ENCODE measurements around the gene GRID1.

GRID1 gene

DNA sequence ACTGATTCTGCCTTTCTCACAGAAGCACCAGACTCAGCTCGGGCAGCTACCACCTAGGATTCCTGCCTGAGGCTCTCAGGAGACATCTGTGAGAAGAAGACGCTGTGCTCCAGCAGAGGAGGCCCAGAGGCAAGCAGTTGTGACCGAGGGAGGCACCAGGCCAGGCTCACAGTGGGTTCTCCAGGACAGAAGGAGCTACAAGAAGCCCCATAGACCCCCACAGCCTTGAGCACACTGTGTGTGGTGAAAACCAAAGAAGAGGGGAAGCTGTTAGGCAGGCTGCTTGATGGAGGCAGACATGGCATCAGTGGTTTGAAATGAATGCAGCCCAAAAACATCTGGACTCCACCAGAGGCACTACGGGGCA, 198.8 kb downstream of the GRID1 start:
- no peak for DNase-seq (ENCODE audit: low read depth)

DNA sequence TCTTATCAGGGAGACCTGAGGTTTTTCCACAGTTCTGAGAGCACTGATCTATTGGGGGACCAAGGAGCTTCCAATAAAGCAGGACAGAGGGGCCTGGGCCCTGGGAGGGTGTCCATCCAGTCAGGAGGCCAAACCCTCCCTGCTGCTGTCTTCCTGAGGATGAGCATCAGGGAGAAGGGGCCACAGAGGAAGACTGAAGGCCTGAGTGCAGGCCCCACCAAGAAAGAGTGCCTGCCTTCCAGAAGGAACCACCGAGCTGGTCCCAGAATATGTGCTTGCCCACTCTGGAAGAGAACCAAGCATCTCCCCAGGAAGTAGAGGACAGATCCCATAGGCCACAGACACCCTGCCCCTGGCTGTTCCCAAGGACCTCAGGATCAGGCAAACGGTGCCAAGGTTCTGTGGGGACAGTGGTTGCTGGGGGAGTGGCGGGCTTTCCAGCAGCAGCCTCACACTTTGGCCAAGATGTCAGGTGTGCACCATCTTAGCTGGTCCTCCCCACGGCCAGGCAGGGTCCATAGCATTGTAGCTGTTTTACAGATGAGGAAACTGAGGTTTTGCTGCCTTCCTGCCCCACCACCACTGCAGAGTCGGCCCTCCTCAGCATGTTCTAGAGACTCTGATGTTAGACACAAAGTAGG, 199.4 kb downstream of the GRID1 start:
- no peak for DNase-seq (ENCODE audit: low read depth)

DNA sequence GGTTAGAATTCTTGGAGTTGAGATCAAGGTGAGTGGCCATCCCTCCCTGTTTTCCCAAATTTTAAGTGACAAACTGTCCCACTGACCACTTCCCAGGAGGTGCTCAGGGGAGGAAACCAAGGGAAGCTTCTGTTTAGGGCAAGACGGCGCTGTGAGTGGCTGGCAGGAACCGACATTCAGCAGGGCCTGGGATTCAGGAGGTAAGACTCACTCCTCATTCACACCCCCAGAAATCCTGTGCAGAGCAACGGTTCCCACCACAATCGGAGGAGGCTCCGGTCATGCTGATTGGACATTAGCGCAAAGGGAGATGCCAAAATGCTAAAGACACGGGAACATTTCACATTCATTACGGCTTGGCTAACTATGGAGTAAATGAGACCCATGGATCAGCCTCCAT, 200.9 kb downstream of the GRID1 start:
- no peak for DNase-seq (ENCODE audit: low read depth)

DNA sequence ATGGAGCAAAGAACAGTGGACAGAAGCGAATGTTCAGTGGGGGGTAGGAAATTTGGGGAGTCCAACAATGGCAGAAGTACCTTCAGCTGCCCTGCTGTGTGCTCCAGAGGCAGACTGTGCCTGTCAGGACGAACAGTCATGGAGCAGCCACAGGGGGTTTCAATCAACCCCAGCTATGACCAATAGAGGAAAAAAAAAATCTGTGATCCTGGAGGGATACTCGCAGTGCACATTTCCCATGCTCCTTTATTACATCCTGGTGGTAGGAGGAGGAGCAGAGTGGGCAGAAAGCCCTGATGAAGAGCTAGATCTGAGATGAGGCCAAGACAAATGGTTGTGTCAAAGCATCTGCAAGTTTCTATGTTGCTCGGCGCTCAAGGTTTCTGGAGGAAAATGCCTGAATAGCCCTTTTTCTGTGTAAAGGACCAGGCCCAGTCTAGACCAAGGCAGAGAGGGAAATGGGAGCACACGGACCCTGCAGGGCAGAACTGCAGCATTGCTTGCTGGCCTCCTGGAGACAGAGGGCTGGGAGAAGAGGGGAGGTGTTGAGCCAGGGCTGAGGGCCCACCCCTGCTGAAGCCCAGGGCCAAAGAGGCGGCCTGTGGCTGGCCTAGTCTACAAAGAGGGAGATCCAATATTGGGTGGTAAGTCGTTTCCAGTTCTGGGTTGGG, 201.5 kb downstream of the GRID1 start:
- no peak for DNase-seq (ENCODE audit: low read depth)

DNA sequence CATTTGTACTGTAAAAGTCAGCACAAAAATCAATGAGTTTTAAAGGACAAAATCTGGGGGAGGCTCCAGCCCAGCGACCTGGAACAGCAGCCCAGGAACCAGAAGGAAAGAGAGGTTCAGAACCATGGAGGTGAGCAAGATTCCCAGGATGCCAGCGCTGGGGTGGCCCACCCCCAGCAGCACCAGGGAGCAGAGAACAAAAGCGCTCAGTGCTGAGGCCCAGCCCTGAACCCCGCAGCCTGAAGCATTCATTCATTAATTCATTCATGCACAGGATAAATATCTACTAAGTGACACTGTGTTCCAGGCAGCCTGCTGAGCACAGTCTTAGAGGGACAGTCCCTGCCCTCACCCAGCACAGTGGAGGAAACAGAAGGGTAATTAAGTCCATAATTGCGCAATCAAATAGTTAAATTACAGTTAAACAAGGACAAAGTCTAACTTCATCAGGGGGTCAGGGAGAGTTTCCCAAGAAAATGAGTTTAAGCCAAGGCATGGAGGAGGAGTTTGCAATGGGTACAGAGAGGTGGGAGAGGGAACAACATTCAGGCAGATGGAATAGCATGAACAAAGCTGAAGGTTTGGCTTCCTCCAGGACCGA, 202.3 kb downstream of the GRID1 start:
- DNase-seq (ENCODE audit: low read depth) = no peak

DNA sequence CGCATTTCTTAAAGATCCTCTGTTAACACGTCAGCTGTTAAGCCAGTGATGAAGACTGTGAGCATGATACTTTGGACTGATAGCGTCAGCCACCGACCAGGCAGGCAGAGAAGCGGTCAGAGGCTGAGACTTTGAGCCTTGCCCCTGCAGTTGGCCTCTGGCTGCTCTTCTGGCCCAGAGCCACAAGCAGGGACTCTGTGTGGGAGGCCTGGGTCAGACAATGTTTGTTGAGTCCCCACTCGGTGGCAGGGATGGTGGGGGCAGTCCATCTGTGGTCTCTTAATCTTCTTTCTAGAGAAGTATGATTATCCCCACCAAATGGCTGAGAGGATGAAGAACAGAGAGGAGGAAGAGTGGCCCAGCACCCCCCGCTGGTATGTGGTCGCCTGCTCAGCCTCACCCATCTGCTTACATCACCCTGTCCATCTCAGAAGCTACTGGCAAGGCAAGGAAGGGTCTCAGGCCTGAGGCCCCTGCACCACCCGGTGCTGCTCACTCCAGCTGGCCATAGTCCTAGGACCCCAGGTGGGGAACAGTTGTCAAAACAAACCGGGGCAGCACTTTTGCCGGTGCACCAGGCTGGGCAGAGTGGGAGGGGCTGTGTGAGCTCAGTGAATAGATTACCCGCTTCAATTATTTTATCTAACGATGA, 202.9 kb downstream of the GRID1 start:
- no peak for DNase-seq (ENCODE audit: low read depth)

DNA sequence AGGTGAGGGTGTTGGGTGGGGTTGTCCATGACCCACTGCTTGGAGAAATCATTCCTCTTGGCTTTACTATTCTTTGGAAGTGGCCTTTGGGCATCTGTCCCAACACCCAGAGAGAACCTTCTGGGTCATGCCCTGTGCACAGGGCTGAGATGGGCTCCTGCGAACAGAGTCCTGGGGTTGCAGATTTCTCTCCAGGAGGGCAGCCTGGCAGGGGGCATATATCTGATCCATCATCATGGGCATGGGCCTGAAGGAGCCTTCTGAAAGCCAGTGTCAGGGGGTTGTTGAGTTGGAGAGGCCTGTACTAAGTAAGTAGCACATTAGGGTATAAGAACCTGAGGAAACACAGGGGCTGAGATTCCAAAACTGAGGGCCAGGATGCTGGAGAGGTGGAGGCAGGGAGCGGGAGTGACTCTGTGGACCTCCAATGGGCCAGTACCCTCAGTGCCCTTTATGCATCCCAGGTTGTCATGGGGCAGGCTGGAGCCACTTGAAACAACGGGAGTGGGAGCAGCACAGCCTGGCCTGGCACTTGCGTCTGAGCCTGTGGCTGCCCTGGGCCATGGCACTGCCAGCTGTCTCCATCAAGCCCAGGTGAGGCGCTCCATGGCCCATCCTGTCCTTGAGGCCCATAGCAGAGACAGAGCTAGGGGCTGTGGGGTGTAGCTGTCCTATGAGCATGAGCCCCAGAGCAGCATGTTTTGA, 203.7 kb downstream of the GRID1 start:
- DNase-seq (ENCODE audit: low read depth) = no peak

DNA sequence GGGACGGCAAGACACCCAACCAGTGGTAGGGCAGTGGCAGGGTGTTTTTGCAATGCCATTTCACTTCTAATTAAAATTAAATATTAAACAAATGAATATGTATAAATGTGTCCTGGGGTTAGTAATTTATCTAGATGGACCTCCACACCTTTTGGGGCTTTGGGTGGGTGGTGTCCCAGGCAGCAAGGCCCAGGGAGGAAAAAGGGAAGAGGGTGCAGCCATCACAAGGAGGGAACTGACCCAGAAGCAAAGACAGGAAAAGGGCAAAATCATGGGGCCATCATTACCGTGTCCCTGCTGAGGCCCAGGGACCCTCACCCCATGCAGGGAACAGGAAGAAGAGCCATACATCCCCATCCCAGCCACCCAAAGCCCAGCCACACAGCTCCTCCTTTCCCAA, 204.6 kb downstream of the GRID1 start:
- DNase-seq (ENCODE audit: low read depth) = no peak

DNA sequence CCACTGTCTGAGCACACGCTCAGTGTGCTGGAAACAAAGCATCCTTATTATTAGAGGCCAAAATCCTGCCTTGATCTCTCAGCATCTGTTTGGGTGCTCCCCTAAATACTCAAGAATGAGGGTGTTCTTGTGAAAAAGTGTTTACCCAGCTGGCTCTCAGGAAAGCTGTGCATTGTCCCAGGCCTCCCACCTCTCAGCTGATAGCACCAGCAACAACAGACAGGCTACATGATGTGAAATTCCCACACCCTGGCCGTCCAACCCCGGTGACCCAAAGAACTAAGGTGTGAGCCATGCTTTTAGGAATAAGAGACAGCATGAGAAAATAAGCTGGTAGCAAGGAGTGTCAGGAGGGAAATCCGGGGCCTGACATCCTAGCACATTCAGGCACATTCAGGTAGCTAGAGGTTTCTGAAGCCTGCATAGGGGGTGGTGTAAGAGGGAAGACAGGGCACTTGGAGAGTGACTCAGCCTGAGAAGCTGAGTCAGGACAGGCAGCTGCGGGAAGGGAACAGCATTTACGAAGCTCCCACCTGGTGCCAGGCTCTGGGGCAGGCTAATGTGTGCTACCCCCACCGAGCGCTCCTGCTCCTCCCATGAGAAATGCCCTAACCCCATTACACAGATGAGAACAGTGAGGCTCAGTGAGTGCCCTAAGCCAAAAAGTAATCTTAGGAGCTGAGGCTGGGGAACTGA, 205.6 kb downstream of the GRID1 start:
- no peak for DNase-seq (ENCODE audit: low read depth)

DNA sequence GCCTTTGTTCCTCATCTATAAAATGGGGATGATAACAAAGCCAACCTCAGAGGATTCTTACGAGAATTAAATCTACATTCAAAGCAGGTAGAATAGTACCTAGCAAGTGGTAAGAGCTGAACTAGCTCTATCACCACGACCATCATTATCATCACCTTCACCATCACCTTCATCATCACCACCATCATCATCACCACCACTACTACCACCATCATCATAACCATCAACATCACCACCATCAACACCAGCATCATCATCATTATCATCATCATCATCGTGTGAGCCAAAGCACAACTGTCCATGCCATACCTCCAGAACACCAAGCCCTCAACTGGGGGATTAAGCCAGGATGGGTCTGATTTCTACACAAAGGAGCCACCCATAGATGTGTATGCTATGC, 206.8 kb downstream of the GRID1 start:
- no peak for DNase-seq (ENCODE audit: low read depth)

DNA sequence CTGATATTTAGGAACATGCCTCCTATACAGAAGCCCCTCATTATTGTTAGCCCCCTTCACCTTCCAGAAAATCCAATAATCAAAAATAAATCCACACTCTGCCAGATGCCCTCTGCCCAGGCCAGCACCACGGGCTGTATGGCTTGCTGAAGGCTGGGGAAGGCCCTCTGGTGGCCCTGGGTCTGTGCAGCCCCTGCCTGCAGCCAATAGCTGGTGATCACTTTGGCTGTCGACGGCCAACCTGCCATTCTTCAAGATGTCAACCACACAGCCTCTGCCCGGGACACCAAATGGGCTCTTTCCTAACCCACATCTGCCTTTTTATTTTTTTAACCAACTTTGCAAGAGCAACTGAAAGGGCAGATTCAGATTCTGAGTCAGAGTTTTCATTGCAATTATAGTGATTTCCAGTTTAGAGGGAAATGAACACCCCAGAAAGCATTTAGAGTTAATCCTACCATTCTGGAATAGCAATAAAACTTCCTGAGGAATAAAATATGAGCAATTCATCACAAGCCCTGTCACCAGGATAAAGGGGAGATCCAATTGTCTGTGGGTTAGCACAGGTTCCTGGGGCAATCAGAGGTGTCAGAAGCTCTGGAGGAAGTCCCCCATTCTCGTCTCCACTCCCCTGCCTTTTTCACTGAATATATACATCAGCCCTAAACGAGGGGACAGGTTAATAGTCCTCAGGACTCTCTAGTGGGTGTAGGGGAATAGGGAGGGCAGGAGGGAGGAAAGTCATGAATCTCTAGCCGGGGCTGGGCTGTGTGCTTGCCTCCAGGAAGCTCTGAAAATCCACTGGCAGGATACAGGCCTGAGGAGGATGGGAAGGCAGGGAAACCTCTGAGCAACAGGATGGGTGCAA, 211.3 kb downstream of the GRID1 start:
- DNase-seq (ENCODE audit: low read depth) = no peak

DNA sequence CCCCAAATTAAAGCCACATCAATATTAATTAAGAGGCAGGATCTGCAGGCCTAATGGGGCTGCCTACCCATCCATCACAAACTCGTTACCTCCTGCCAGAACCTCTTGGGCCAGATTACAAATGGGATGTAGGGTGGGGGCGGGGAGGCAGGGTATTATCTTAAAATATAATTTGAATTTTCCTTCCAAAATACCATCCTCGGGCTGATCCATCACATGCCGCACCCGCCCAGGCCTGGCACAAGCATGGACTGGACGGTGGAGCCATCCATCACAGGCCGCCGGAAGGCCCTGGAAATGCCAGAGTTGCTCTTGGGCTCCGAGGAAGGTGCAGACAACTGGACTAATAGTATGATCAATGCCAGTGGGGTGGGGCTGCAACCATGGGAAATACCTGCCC, 212.8 kb downstream of the GRID1 start:
- DNase-seq (ENCODE audit: low read depth) = no peak

DNA sequence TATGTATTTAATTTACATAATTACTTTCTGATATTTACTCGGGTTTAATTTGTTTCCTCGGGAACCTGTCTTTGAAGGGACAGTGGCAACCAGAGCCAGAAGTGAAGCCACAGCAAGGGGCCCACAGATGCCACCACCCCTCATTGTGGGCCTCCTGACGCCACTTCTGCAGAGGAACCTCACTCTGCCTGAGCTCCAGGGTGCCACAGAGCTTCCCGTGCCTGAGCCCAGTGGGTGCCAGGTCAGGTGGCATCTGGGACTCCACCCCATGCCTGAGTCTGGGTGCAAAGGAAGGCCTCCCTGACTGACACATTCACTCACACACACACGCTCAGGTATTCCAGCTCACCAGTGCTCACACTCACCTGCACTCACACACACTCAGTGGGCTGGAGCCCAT, 213.7 kb downstream of the GRID1 start:
- DNase-seq (ENCODE audit: low read depth) = no peak

DNA sequence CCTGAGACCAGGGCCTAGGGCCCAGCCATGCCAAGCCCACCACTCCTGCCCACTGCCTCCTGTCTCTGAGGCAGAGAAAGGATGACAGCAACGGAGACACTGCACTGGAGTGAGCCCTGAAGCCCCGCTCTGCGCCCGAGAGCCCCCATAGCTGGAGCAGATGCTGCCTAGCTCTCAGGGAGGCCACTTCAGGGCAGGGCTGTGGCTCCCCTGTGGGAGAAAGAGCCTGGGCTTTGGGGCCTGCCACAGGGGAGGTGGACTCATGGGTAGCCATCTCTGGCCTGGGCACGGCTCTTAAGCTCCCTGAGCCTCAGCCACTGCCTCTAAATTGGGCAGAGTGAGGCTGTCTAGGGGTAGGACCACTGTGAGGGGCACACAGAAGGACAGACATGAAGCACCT, 214.2 kb downstream of the GRID1 start:
- no peak for DNase-seq (ENCODE audit: low read depth)

DNA sequence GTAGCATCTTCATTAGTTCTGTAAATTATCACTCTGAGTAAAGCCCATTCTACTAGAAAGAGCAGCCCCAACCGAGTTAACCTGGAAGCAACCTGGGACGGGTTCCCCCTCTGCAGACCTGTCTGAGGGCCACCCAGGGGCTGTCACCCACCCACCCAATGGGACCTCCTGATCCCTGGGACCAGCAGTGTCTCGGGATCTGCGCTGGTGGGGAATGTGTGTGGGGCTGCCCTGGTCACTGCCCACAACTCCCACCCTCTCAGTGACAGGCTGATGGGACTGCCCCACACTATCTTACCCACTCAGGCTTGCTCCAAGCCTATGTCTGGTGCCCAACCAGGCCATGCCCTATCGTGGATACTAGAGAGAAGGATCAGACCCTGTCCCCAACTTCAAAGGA, 215.0 kb downstream of the GRID1 start:
- DNase-seq (ENCODE audit: low read depth) = no peak

DNA sequence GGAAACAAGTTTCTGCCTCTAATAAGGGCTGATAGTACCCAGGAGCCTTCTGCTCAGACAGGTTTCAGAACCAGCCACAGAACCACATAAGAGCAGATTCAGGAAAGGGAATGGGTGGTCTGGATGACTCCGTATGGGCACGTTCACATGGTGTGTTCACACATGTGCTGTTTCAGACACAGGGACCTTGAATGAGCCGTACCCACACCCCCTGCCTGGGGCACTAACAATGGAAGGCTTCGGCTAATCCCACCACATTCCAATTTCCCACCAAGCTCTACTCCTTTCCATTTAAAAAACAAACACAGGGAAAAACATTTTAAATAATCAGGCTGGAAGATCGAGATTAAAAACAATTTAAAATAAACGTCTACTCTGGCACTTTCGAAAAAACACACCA, 217.3 kb downstream of the GRID1 start:
- no peak for DNase-seq (ENCODE audit: low read depth)

DNA sequence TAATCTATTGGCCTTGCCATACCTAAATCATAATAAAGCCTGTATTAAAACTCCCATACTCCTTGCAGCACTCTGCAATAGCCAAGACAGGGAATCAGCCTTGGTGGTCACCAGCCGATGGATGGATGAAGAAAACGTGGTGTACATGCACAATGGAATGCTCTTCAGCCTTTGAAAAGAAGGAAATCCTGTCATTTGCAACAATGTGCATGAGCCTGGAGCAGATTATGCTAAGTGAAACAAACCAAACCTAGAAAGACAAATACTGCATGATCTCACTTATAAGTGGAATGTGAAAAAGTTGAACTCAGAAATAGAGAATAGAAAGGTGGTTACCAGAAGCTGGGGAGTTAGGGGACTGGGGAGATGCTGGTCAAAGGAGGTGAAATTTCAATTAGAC, 218.5 kb downstream of the GRID1 start:
- DNase-seq (ENCODE audit: low read depth) = no peak

DNA sequence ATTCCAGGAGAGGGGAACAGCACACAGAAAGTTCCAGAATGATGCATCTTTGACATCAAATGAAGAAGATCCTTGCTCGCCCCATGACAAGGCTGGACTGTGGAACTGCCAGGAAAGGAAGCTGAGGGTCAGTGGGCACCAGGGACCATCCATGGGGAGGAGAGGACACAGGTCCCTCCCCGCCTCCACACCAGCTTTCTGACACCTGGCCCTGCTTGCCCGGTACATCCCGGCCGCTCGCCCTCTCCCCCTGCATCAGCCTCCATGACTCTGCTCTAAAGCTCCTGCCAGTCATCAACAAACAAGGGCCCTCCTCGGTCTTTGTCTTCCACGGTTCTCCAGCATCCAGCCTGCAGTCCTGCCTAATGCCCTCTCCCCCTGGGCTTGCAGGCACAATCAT, 222.3 kb downstream of the GRID1 start:
- DNase-seq (ENCODE audit: low read depth) = no peak

DNA sequence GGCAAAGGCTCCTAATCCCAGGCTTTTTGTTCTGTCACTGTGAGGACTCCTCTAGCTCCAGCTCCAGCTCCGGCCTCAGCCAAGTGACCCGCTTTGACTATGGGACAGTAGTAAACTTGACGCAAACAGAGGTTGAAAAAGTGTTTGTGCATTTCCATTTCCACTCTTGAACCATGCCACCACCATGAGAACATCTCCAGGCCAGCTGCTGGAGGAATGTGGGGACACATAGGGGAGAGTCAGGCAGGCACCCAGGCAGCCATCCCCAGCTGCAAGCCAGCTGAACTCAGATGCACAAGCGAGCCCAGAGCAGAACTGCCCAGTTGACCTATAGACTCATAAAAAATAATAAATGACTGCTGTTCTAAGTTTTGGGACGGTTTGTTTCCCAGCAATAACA, 224.7 kb downstream of the GRID1 start:
- no peak for DNase-seq (ENCODE audit: low read depth)

DNA sequence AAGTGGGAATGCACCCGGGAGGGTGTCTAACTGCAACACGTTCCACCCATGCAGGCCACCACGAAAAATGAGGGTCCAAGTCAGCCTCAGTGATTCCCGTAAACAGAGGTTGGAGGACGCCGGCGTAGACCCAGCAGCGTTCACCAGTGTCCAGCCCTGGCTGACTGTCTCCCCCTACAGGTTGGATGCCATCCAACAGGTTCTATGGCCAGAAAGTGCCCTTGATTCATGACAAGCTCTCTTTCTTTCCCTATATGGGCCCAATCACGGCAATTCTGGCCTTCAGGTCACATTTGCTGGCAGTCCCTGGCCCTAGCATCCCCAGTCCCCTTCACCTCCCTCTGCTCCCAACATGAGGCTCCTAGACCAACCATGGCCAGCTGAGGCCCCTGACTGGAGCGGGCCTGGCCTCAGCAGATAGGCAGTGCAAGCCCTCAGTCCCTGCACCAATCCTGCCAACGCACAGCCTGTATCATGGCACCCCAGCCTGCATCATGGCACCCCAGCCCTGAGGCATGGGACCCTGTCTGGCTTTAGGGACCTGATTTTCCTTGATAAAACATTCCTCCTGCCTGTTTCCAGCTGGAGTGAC, 227.4 kb downstream of the GRID1 start:
- no peak for DNase-seq (ENCODE audit: low read depth)

DNA sequence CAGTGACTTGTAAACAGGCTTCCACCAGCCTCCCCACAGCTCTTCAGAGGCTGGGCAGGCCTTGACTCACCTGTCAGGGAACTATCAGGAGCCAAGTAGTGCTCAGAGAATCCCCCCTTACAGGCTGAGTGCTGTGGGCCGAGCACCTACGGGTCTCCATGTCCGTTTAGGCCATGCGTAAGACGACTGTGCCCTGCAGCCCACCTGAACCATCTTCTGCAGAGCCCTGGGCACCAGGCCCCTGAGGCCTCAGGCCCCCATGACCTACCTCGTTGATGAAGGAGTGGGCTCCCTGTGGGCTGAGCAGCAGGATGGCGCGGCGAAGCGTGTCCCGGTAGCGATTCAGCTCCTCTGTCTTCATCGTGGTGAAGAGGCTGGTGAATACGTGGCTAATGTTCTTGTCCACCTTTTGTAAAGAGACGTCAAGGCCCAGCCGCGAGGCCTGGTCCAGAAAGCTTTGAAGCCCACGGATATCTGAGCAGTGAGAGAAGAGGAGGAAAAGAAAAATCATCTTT, 228.0 kb downstream of the GRID1 start:
- DNase-seq (ENCODE audit: low read depth) = no peak

All from HS-5 (cell line).